Gastrocnemius medialis (tissue), 4 donors: ENCODE results near the gene HOXD10. TPM values are rescaled to one million over a fixed set of nuclear protein-coding genes. Genes with fewer than 3 reads are reported as not detected.
A peak's percentile ranks its signal among the peaks of the same experiment; 100 is the strongest.

Experiments
- ATAC-seq, 2 donors: fragments of 150-250 bp; one replicate each; pipeline ENCODE4 v1.9.1; 2016
- DNase-seq, 2 donors: peaks; one replicate each; pipeline ENCODE4 v3.0.0-alpha.2; 2019
- H3K27ac ChIP-seq, 4 donors: fragments of 200-600 bp; sonication (generic); 1 replicate in 1 of 4; 2 replicates in 3 of 4; pipeline ENCODE4 v1.5.1; 2016 to 2018; ENCODE audit warnings: mild to moderate bottlenecking in 2 of 4, moderate library complexity in 1 of 4
- H3K27me3 ChIP-seq, 3 donors: fragments of 200-600 bp; sonication (generic) in 2 of 3; 1 replicate in 1 of 3; 2 replicates in 2 of 3; pipeline versions ENCODE4 v1.5.1 to v1.6.0; 2016 to 2019; ENCODE audit warnings: mild to moderate bottlenecking in 1 of 3, moderate library complexity in 1 of 3
- H3K36me3 ChIP-seq, 2 donors: fragments of 200-600 bp; sonication (generic) in 1 of 2; one replicate each; pipeline ENCODE4 v1.5.1; 2017 to 2018
- H3K4me1 ChIP-seq, 2 donors: fragments of 200-600 bp; sonication (generic) in 1 of 2; one replicate each; pipeline ENCODE4 v1.5.1; 2016 to 2017; ENCODE audit warnings: mild to moderate bottlenecking in 2 of 2
- H3K4me3 ChIP-seq, 4 donors: fragments of 200-600 bp; sonication (generic) in 3 of 4; 1 replicate in 1 of 4; 2 replicates in 3 of 4; pipeline ENCODE4 v1.5.1; 2016 to 2019; ENCODE audit warnings: mild to moderate bottlenecking in 2 of 4
- H3K9me3 ChIP-seq, 3 donors: fragments of 200-600 bp; sonication (generic) in 2 of 3; 1 replicate in 1 of 3; 2 replicates in 2 of 3; pipeline ENCODE4 v1.5.1; 2016 to 2019
- POLR2A ChIP-seq, 2 donors: fragments of 450-650 bp; IDR thresholded peaks; one replicate each; pipeline ENCODE4 v1.6.1; 2017; ENCODE audit warnings: antibody characterized with exemption in 2 of 2, mild to moderate bottlenecking in 2 of 2, moderate library complexity in 2 of 2
- in situ Hi-C, 4 donors: fragments of 200-750 bp; cut with MboI; loops; one replicate each; pipeline versions ENCODE4 v1.15.0 to v1.8.0; 2017; ENCODE audit warnings: low sequenced_read_pairs in 4 of 4
- intact Hi-C: fragments of 100-400 bp; cut with DNase I; formaldehyde crosslinking; loops from one replicate; pipeline ENCODE4 v1.15.1; 2023; ENCODE audit warnings: low total_unique reads
- total RNA-seq, 4 donors: library from RNA; depleted of rRNA; stranded (reverse); fragments of >200 nt; gene quantifications; one replicate each; pipeline versions ENCODE4 v1.1.0 to v1.2.3, GENCODE V29; 2016
- TF ChIP-seq, protein P1 (sequence below), 5 experiments: fragments of 450-650 bp in 3 of 5; fragments of 200-600 bp in 2 of 5; sonication (generic) in 2 of 5; IDR thresholded peaks in 4 of 5; conservative IDR thresholded peaks in 1 of 5; 1 replicate in 4 of 5; 2 replicates in 1 of 5; pipeline ENCODE4 v1.5.1; 2016 to 2019; ENCODE audit warnings: antibody characterized with exemption in 5 of 5, mild to moderate bottlenecking in 3 of 5, moderate library complexity in 3 of 5

HOXD10 gene
- total RNA-seq, 4 donors from 2014 or later = 0.15 TPM; not detected in 3

- in situ Hi-C loops (loop anchor here in 3 of 4 donors (25.0 kb wide), 2 partner anchors 676 to 1026 kb away; no protein-coding TSS in a partner anchor), intact Hi-C loops (no loop called here)
- H3K9me3 ChIP-seq = no peaks in the 10 kb centered on the region
- H3K4me1 ChIP-seq = peaks cover 17 to 19% of the 10 kb centered on the region in 2 donors
- TF ChIP-seq POLR2A (IDR thresholded peaks at IDR 0.05) = peak; percentile 7
- TF ChIP-seq, protein P1, sequence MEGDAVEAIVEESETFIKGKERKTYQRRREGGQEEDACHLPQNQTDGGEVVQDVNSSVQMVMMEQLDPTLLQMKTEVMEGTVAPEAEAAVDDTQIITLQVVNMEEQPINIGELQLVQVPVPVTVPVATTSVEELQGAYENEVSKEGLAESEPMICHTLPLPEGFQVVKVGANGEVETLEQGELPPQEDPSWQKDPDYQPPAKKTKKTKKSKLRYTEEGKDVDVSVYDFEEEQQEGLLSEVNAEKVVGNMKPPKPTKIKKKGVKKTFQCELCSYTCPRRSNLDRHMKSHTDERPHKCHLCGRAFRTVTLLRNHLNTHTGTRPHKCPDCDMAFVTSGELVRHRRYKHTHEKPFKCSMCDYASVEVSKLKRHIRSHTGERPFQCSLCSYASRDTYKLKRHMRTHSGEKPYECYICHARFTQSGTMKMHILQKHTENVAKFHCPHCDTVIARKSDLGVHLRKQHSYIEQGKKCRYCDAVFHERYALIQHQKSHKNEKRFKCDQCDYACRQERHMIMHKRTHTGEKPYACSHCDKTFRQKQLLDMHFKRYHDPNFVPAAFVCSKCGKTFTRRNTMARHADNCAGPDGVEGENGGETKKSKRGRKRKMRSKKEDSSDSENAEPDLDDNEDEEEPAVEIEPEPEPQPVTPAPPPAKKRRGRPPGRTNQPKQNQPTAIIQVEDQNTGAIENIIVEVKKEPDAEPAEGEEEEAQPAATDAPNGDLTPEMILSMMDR (IDR thresholded peaks at IDR 0.05 in 4 of 5, conservative IDR thresholded peaks at IDR 0.05 in 1 of 5) = no peak
- DNase-seq (no peak), ATAC-seq (peak; percentile 28 to 32)
- no peaks in the 10 kb centered on the region for H3K36me3 ChIP-seq
- H3K27ac ChIP-seq = peak overlapping the region; percentile 81 to 89 (median 86)
- H3K27me3 ChIP-seq = peaks cover 0 to 31% (median 22%) of the 10 kb centered on the region in 3 donors
- H3K4me3 ChIP-seq = peak overlapping the region; percentile 72 to 80 (median 77)
Measured at GRCh38 chr2:176136374-176137251, 20.0 kb downstream of the HOXD10 start.

DNA sequence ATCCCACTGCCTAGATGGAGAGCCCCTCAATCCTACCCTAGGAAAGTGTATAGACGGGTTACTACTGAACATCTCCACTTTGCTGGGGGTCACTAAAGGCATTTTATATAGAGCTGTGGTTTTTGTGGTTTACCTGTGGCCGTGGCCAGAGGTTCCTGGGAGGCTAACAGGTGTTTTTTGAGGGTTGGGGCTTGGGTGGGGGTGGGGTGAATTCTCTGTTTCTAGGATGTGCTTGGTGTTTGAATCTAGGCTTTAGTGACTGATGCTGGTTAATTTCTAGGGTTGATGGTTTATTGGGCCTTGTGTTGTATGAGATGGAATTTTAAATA, 20.6 kb downstream of the HOXD10 start:
- Histone ChIP-seq H3K4me1 (peaks cover 17 to 19% of the 10 kb centered on the region in 2 donors), H3K27me3 (peaks cover 0 to 30% (median 20%) of the 10 kb centered on the region in 3 donors), H3K36me3 (no peaks in the 10 kb centered on the region), H3K27ac (peak overlapping the region; percentile 81 to 89 (median 86)), H3K4me3 (peak overlapping the region; percentile 72 to 80 (median 77)), H3K9me3 (no peaks in the 10 kb centered on the region)
- TF ChIP-seq POLR2A (IDR thresholded peaks at IDR 0.05) = no peak
- TF ChIP-seq, protein P1 (IDR thresholded peaks at IDR 0.05 in 4 of 5, conservative IDR thresholded peaks at IDR 0.05 in 1 of 5) = no peak
- intact Hi-C loops = no loop called here
- in situ Hi-C loops = loop anchor here in 3 of 4 donors (25.0 kb wide), 2 partner anchors 675 to 1025 kb away; no protein-coding TSS in a partner anchor
- ATAC-seq (no peak), DNase-seq (no peak)

DNA sequence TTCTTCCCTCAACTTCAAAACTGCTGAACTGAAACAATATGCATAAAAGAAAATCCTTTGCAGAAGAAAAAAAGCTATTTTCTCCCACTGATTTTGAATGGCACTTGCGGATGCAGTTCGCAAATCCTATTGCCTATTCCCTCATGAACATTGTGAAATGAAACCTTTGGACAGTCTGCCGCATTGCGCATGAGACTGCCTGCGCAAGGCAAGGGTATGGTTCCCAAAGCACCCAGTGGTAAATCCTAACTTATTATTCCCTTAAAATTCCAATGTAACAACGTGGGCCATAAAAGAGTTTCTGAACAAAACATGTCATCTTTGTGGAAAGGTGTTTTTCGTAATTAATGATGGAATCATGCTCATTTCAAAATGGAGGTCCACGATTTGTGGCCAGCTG, 21.3 kb downstream of the HOXD10 start:
- peak overlapping the region; percentile 81 to 89 (median 86) for H3K27ac ChIP-seq
- in situ Hi-C loops = loop anchor here in 3 of 4 donors (25.0 kb wide), 2 partner anchors 674 to 1024 kb away; no protein-coding TSS in a partner anchor
- intact Hi-C loops = no loop called here
- TF ChIP-seq, protein P1 (IDR thresholded peaks at IDR 0.05 in 4 of 5, conservative IDR thresholded peaks at IDR 0.05 in 1 of 5) = no peak
- no peak for TF ChIP-seq POLR2A (IDR thresholded peaks at IDR 0.05)
- H3K27me3 ChIP-seq = peaks cover 0 to 24% (median 20%) of the 10 kb centered on the region in 3 donors
- peaks cover 17 to 19% of the 10 kb centered on the region in 2 donors for H3K4me1 ChIP-seq
- ATAC-seq = no peak
- H3K36me3 ChIP-seq = no peaks in the 10 kb centered on the region
- H3K9me3 ChIP-seq = no peaks in the 10 kb centered on the region
- peak overlapping the region; percentile 23 to 80 (median 74) for H3K4me3 ChIP-seq
- no peak for DNase-seq

DNA sequence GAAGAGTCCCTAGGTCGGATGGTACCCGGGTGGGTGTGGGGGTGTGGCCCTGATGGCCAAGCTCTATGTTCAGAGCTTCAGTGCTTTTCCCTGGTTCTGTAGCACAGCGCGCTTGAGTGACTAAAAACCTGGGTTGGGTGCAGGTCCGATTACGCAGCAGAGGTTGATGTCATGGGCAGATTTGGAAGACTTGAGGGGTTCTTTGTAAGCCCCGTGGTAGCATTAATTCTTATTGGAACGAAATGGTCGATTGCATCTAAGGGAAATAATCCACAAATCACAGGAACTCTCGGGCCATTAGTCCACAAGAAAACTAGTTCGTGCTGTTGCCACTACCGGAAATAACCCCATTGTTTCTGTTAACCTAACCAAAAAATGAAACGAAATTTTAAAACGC, 21.9 kb downstream of the HOXD10 start:
- peaks cover 17 to 19% of the 10 kb centered on the region in 2 donors for H3K4me1 ChIP-seq
- no peaks in the 10 kb centered on the region for H3K9me3 ChIP-seq
- in situ Hi-C loops = loop anchor here in 3 of 4 donors (25.0 kb wide), 2 partner anchors 674 to 1024 kb away; no protein-coding TSS in a partner anchor
- peak overlapping the region; percentile 81 to 89 (median 86) for H3K27ac ChIP-seq
- intact Hi-C loops = no loop called here
- H3K4me3 ChIP-seq = peak overlapping the region; percentile 61 to 80 (median 74)
- H3K27me3 ChIP-seq = peaks cover 0 to 22% (median 20%) of the 10 kb centered on the region in 3 donors
- TF ChIP-seq POLR2A (IDR thresholded peaks at IDR 0.05) = no peak
- TF ChIP-seq, protein P1 (IDR thresholded peaks at IDR 0.05 in 4 of 5, conservative IDR thresholded peaks at IDR 0.05 in 1 of 5) = no peak
- ATAC-seq = no peak
- no peak for DNase-seq
- no peaks in the 10 kb centered on the region for H3K36me3 ChIP-seq
